GM12801 (cell line): ENCODE measurements around the gene COPA.

Experiments
- CTCF ChIP-seq: IDR thresholded peaks from one replicate; pipeline ENCODE4 v1.5.1; 2011; ENCODE audit warnings: control low read depth; ENCODE audit not compliant: insufficient read length; ENCODE audit errors: extremely low read depth

Gene COPA

GRCh38 chr1:160332516-160332915 is 10.5 kb downstream of the COPA start:
- TF ChIP-seq CTCF = no peak

GRCh38 chr1:160330119-160330518 is 12.9 kb downstream of the COPA start:
- TF ChIP-seq CTCF = no peak

GRCh38 chr1:160328184-160328583 is 14.9 kb downstream of the COPA start:
- TF ChIP-seq CTCF = no peak

GRCh38 chr1:160326418-160326817 is 16.6 kb downstream of the COPA start:
- no peak for TF ChIP-seq CTCF

GRCh38 chr1:160325252-160325651 is 17.8 kb downstream of the COPA start:
- TF ChIP-seq CTCF = no peak

- no peak for TF ChIP-seq CTCF
Observed at GRCh38 chr1:160322831-160323230, 20.2 kb downstream of the COPA start.

GRCh38 chr1:160315359-160315758 is 27.7 kb downstream of the COPA start:
- no peak for TF ChIP-seq CTCF

GRCh38 chr1:160309571-160309970 is 33.5 kb downstream of the COPA start:
- TF ChIP-seq CTCF = no peak
